ENCODE results near the gene KRT83.

KRT83 gene

GRCh38 chr12:52284562-52285171 lies 36.5 kb downstream of the KRT83 start:
- H3K4me2 ChIP-seq (ENCODE audit: low read length), result no peak overlapping the region
- no peaks in the 10 kb centered on the region for H4K20me1 ChIP-seq (ENCODE audit: insufficient read depth, low read length)
- H3K36me3 ChIP-seq (replicated peaks; ENCODE audit: low read depth, low read length), result no peaks in the 10 kb centered on the region
- no peaks in the 10 kb centered on the region for H3K4me1 ChIP-seq (ENCODE audit: low read length)
- H3K9ac ChIP-seq (ENCODE audit: low read length), result no peak overlapping the region
- no peak for TF ChIP-seq CTCF (IDR thresholded peaks at IDR 0.05; ENCODE audit: low read depth, low read length)
- TF ChIP-seq EZH2phosphoT487 (IDR thresholded peaks at IDR 0.05; ENCODE audit: low read depth), result no peak
- H3K27ac ChIP-seq (ENCODE audit: low read length), result no peak overlapping the region
- no peak overlapping the region for H2AFZ ChIP-seq (ENCODE audit: low read depth, low read length)
- H3K9me3 ChIP-seq (ENCODE audit: insufficient read depth, low read length), result no peaks in the 10 kb centered on the region
- no peak overlapping the region for H3K4me3 ChIP-seq (ENCODE audit: low read length)
- no peaks in the 10 kb centered on the region for H3K79me2 ChIP-seq (ENCODE audit: low read length)
- peaks cover 17% of the 10 kb centered on the region for H3K27me3 ChIP-seq (ENCODE audit: low read depth, low read length)

GRCh38 chr12:52280796-52281560 lies 40.2 kb downstream of the KRT83 start:
- no peaks in the 10 kb centered on the region for H3K36me3 ChIP-seq (replicated peaks; ENCODE audit: low read depth, low read length)
- H2AFZ ChIP-seq (ENCODE audit: low read depth, low read length), result no peak overlapping the region
- no peak overlapping the region for H3K4me3 ChIP-seq (ENCODE audit: low read length)
- H3K4me2 ChIP-seq (ENCODE audit: low read length), result no peak overlapping the region
- no peak for TF ChIP-seq CTCF (IDR thresholded peaks at IDR 0.05; ENCODE audit: low read depth, low read length)
- TF ChIP-seq EZH2phosphoT487 (IDR thresholded peaks at IDR 0.05; ENCODE audit: low read depth), result no peak
- no peak overlapping the region for H3K9ac ChIP-seq (ENCODE audit: low read length)
- no peaks in the 10 kb centered on the region for H3K9me3 ChIP-seq (ENCODE audit: insufficient read depth, low read length)
- no peak overlapping the region for H3K27ac ChIP-seq (ENCODE audit: low read length)
- peaks cover 22% of the 10 kb centered on the region for H3K27me3 ChIP-seq (ENCODE audit: low read depth, low read length)
- H3K4me1 ChIP-seq (ENCODE audit: low read length), result peaks cover 4% of the 10 kb centered on the region
- H4K20me1 ChIP-seq (ENCODE audit: insufficient read depth, low read length), result no peaks in the 10 kb centered on the region
- no peaks in the 10 kb centered on the region for H3K79me2 ChIP-seq (ENCODE audit: low read length)

- Histone ChIP-seq H3K4me1 (ENCODE audit: low read length) (peaks cover 4% of the 10 kb centered on the region), H2AFZ (ENCODE audit: low read depth, low read length) (no peak overlapping the region), H4K20me1 (ENCODE audit: insufficient read depth, low read length) (no peaks in the 10 kb centered on the region), H3K4me3 (ENCODE audit: low read length) (no peak overlapping the region), H3K9ac (ENCODE audit: low read length) (no peak overlapping the region), H3K79me2 (ENCODE audit: low read length) (no peaks in the 10 kb centered on the region), H3K27ac (ENCODE audit: low read length) (no peak overlapping the region), H3K9me3 (ENCODE audit: insufficient read depth, low read length) (no peaks in the 10 kb centered on the region), H3K36me3 (replicated peaks; ENCODE audit: low read depth, low read length) (no peaks in the 10 kb centered on the region), H3K4me2 (ENCODE audit: low read length) (no peak overlapping the region), H3K27me3 (ENCODE audit: low read depth, low read length) (peaks cover 22% of the 10 kb centered on the region)
- TF ChIP-seq CTCF (IDR thresholded peaks at IDR 0.05; ENCODE audit: low read depth, low read length) (no peak), EZH2phosphoT487 (IDR thresholded peaks at IDR 0.05; ENCODE audit: low read depth) (no peak)
Observed at GRCh38 chr12:52280319-52280795, 40.8 kb downstream of the KRT83 start.
